HG03432 (cell line): ENCODE data around the gene OXSR1.
"Not testable (repeated sequence)": the region's sequence is repeated elsewhere in the genome, so short reads cannot be mapped to it uniquely, and the experiment has no call there.

Experiments used
- ATAC-seq: cut with Tn5 transposase; IDR thresholded peaks from one replicate; pipeline ENCODE4 v1.9.1; 2021; ENCODE audit warnings: mild to moderate bottlenecking, moderate library complexity; ENCODE audit not compliant: unreplicated experiment

The OXSR1 gene

GRCh38 chr3:38265604-38266307 is 100.4 kb downstream of the OXSR1 start, which contains the start of gene SLC22A13:
Gene SLC22A13, plus strand, starts transcription at chr3:38265812. Its CDS starts 49 bp downstream, at chr3:38265861.
- ATAC-seq, result no peak

GRCh38 chr3:38266810-38267209 is 101.5 kb downstream of the OXSR1 start:
- no peak for ATAC-seq

- ATAC-seq, result no peak
Measured at GRCh38 chr3:38267662-38268061, 102.3 kb downstream of the OXSR1 start.

- ATAC-seq, result no peak
Measured at GRCh38 chr3:38268087-38268486, 102.8 kb downstream of the OXSR1 start.

- no peak for ATAC-seq
Measured at GRCh38 chr3:38268522-38268921, 103.2 kb downstream of the OXSR1 start.

GRCh38 chr3:38270606-38271005 is 105.3 kb downstream of the OXSR1 start:
- ATAC-seq, result no peak

- ATAC-seq, result no peak
Measured at GRCh38 chr3:38271553-38271952, 106.2 kb downstream of the OXSR1 start.

GRCh38 chr3:38274864-38275649 is 109.7 kb downstream of the OXSR1 start:
- ATAC-seq, result no peak

GRCh38 chr3:38275658-38276057 is 110.3 kb downstream of the OXSR1 start:
- no peak for ATAC-seq

GRCh38 chr3:38276081-38276916 is 111.0 kb downstream of the OXSR1 start:
- ATAC-seq, result no peak

- no peak for ATAC-seq
Measured at GRCh38 chr3:38276917-38277630, 111.7 kb downstream of the OXSR1 start.

- ATAC-seq, result no peak
Measured at GRCh38 chr3:38278841-38279240, 113.5 kb downstream of the OXSR1 start.

GRCh38 chr3:38281895-38282686 is 116.8 kb downstream of the OXSR1 start, which contains the start of gene SLC22A14:
Gene SLC22A14, plus strand, starts transcription at chr3:38282294. Its CDS starts 23,733 bp downstream, at chr3:38306027.
- ATAC-seq, result no peak

GRCh38 chr3:38283810-38284755 is 118.7 kb downstream of the OXSR1 start:
- ATAC-seq, result no peak

- no peak for ATAC-seq
Measured at GRCh38 chr3:38284756-38285150, 119.4 kb downstream of the OXSR1 start.

- not testable (repeated sequence) for ATAC-seq
Measured at GRCh38 chr3:38289286-38290217, 124.2 kb downstream of the OXSR1 start.

- not testable (repeated sequence) for ATAC-seq
Measured at GRCh38 chr3:38297053-38297452, 131.7 kb downstream of the OXSR1 start.

GRCh38 chr3:38297537-38297936 is 132.2 kb downstream of the OXSR1 start:
- no peak for ATAC-seq
